ENCODE results near the gene PHLDA3.

The PHLDA3 gene

DNA sequence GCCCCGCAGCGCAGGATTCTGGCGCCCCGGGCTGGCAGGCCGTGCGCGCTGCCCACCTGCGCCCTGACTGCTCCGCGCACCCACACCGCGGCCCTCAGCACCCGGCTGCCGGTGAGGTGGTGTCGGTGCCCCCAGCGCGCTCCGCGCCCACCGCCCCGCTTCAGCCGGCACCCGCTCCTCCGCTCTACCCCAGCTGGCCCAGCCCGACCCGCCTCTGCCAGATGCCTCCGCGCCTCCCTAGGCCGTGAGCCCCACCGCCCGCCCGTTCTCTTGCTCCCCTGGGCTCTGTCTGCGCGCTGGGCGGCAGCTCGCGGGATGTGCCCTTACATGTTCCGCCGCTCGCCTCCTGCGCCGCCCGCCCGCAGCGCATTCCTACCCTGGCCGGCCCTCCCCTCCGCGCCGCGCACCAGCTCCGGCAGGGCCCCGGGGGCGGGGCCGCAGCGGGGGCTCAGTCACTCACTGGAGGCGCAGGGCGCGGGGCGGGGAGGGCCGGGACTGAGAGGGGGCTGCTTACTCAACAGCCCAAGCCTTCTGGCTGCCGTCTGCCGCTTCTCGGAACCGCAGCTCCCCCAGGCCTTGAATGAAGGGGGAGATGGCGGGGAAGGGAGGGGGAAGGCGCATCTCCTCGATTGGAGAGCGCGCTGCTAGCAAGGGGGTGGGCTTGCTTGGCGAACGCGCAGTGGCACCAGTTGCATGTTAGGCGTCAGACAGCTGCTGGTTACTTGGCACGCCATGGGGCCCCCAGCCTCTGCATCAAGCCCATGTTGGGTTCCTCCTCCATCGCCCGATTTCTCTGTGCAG lies at the start of gene PHLDA3:
Gene PHLDA3 (minus strand): TSS at position 345 of the 801 bp plus-strand sequence. CDS start 402 bp downstream, outside the sequence.
- Mint-ChIP-seq H3K4me3 (peak within 1 kb of the TSS; percentile 68), H3K27me3 (peaks cover 59% of the 10 kb centered on the region), H3K27ac (no peak within 1 kb of the TSS), H3K4me1 (ENCODE audit: low read depth) (peaks cover 7% of the 10 kb centered on the region), H3K36me3 (ENCODE audit: low read depth) (no peaks in the 10 kb centered on the region), H3K9me3 (no peaks in the 10 kb centered on the region)
- peak; percentile 59 for DNase-seq

DNA sequence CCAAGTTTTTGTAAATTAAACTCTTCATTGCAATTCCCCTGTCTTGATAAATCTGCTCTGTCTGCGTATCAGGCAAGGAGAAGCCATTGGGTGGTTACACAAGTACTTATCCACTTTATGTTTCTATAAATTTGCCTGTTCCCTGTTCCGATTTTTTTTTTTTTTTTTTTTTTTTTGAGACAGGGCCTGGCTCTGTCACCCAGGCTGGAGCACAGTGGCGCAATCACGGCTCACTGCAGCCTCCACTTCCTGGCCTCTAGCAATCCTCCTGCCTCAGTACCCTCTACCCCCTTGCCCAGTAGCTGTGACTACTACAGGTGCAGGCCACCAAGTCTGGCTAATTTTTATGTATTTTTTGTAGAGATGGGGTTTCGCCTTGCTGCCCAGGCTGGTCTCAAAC lies 49.1 kb upstream of the PHLDA3 start:
- H3K4me3 Mint-ChIP-seq = no peak overlapping the region
- H3K4me1 Mint-ChIP-seq (ENCODE audit: low read depth) = peaks cover 10% of the 10 kb centered on the region
- no peaks in the 10 kb centered on the region for H3K27me3 Mint-ChIP-seq
- DNase-seq = no peak
- H3K9me3 Mint-ChIP-seq = no peaks in the 10 kb centered on the region
- peaks cover 34% of the 10 kb centered on the region for H3K36me3 Mint-ChIP-seq (ENCODE audit: low read depth)
- H3K27ac Mint-ChIP-seq = no peak overlapping the region

DNA sequence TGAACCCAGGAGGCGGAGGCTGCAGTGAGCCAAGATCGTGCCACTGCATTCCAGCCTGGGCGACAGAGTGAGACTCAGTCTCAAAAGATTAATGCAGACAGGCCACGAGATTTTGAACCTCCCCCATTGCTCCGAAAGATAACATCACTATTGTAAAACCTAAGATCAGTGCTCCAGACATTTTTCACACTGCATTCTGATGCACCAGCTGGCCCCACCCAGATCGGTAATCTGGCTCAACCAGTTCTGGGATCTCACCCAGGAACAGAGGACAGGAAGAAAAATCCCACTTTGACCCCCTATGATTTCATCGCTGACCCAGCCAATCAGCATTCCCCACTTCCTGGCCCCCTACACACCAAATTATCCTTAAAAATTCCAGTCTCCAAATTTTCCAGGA lies 48.6 kb upstream of the PHLDA3 start:
- H3K9me3 Mint-ChIP-seq = no peaks in the 10 kb centered on the region
- peaks cover 10% of the 10 kb centered on the region for H3K4me1 Mint-ChIP-seq (ENCODE audit: low read depth)
- peaks cover 33% of the 10 kb centered on the region for H3K36me3 Mint-ChIP-seq (ENCODE audit: low read depth)
- DNase-seq = no peak
- H3K27ac Mint-ChIP-seq = no peak overlapping the region
- no peaks in the 10 kb centered on the region for H3K27me3 Mint-ChIP-seq
- no peak overlapping the region for H3K4me3 Mint-ChIP-seq

- Mint-ChIP-seq H3K9me3 (no peaks in the 10 kb centered on the region), H3K27ac (no peak overlapping the region), H3K4me3 (no peak overlapping the region), H3K4me1 (ENCODE audit: low read depth) (peaks cover 10% of the 10 kb centered on the region), H3K36me3 (ENCODE audit: low read depth) (peaks cover 23% of the 10 kb centered on the region), H3K27me3 (no peaks in the 10 kb centered on the region)
- no peak for DNase-seq
Observed at GRCh38 chr1:201516511-201517127, 47.6 kb upstream of the PHLDA3 start.

- DNase-seq = no peak
- Mint-ChIP-seq H3K4me1 (ENCODE audit: low read depth) (peaks cover 10% of the 10 kb centered on the region), H3K27me3 (no peaks in the 10 kb centered on the region), H3K4me3 (no peak overlapping the region), H3K9me3 (no peaks in the 10 kb centered on the region), H3K36me3 (ENCODE audit: low read depth) (peaks cover 20% of the 10 kb centered on the region), H3K27ac (no peak overlapping the region)
Observed at GRCh38 chr1:201515895-201516294, 46.9 kb upstream of the PHLDA3 start.

- no peak overlapping the region for H3K4me3 Mint-ChIP-seq
- peaks cover 16% of the 10 kb centered on the region for H3K36me3 Mint-ChIP-seq (ENCODE audit: low read depth)
- H3K27ac Mint-ChIP-seq = no peak overlapping the region
- H3K9me3 Mint-ChIP-seq = no peaks in the 10 kb centered on the region
- peaks cover 10% of the 10 kb centered on the region for H3K4me1 Mint-ChIP-seq (ENCODE audit: low read depth)
- H3K27me3 Mint-ChIP-seq = no peaks in the 10 kb centered on the region
- no peak for DNase-seq
Observed at GRCh38 chr1:201515062-201515750, 46.2 kb upstream of the PHLDA3 start.

DNA sequence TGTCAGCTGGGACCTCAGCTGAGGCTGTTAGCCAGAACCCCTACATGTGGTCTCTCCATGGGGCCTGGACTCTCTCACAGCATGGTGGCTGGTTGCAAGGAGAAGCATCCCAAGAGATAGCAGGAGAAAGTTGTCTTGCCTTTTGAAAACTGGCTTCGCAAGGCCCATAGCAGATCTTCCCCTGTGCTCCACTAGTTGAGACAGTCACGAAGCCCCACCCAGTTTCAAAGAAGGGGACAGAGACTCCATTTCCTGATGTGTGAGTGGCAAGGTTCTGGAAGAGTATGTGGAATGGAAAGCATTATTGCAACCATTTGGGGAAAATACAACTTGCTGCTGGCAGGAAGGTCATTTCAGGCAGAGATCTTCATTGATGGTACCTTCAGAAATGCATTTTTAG lies 45.5 kb upstream of the PHLDA3 start:
- Mint-ChIP-seq H3K4me1 (ENCODE audit: low read depth) (peaks cover 10% of the 10 kb centered on the region), H3K27me3 (no peaks in the 10 kb centered on the region), H3K4me3 (no peak overlapping the region), H3K36me3 (ENCODE audit: low read depth) (peaks cover 11% of the 10 kb centered on the region), H3K27ac (no peak overlapping the region), H3K9me3 (no peaks in the 10 kb centered on the region)
- DNase-seq = no peak

DNA sequence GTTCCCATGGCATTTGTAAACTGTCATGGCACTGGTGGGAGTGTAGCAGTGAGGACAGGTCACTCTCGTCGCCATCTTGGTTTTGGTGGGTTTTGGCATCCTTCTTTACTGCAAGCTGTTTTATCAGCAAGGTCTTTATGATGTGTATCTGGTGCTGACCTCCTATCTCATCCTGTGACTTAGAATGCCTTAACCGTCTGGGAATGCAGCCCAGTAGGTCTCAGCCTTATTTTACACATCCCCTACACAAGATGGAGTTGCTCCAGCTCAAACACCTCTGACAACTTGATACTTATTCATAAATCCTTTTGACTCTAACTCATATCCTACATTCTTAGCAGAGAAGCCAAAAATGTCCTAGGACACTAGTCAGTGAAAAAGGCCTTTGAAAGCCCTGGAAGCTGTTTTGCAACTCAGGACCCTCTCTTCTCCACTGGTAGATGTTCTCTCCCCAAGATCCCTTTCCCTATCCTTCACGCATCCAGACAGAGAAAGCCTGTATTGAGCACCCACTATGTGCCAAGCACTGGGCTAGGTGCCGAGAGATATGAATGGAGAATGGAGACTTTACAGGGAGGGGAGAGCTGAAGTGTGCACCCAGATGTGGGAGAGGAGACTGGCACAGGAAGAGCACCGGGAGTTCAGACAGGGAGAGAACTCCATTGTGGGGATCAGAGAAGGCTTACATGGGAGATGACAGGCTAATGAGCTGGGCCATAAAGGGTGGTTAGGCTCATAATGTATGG lies 44.7 kb upstream of the PHLDA3 start:
- Mint-ChIP-seq H3K4me1 (ENCODE audit: low read depth) (peaks cover 13% of the 10 kb centered on the region), H3K4me3 (no peak overlapping the region), H3K27ac (no peak overlapping the region), H3K27me3 (no peaks in the 10 kb centered on the region), H3K36me3 (ENCODE audit: low read depth) (peaks cover 8% of the 10 kb centered on the region), H3K9me3 (no peaks in the 10 kb centered on the region)
- DNase-seq = no peak

DNA sequence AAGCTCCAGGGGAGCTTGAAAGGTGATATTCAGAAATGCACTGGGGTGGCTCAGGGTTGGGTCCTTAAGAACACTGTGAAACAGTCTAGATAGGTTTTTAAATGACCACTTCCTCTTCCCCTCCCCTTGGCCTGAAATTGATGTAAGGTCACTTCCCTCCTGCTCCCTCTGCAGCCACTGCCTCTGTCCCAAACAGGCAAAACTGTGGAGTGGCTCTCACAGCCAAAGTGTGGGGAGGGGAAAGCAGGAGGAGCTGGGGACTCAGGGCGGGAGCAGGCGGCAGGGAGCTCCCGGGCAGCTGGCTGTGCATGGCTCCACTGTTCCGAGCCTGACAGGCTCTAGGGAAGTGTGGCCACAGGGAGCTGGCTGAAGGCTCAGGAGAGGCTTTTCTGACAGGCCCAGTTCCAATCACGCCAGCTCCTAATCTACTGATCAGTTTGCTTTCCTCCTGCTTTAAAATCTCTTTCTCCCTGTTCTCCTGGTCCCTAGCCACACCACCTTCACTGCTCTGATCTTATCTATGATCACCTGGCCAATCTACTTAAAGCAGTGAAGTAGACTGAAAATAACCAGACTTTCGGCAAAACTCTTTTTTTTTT lies 43.1 kb upstream of the PHLDA3 start:
- DNase-seq = no peak
- Mint-ChIP-seq H3K9me3 (no peaks in the 10 kb centered on the region), H3K4me3 (no peak overlapping the region), H3K4me1 (ENCODE audit: low read depth) (peaks cover 23% of the 10 kb centered on the region), H3K27ac (no peak overlapping the region), H3K27me3 (no peaks in the 10 kb centered on the region), H3K36me3 (ENCODE audit: low read depth) (peaks cover 6% of the 10 kb centered on the region)

DNA sequence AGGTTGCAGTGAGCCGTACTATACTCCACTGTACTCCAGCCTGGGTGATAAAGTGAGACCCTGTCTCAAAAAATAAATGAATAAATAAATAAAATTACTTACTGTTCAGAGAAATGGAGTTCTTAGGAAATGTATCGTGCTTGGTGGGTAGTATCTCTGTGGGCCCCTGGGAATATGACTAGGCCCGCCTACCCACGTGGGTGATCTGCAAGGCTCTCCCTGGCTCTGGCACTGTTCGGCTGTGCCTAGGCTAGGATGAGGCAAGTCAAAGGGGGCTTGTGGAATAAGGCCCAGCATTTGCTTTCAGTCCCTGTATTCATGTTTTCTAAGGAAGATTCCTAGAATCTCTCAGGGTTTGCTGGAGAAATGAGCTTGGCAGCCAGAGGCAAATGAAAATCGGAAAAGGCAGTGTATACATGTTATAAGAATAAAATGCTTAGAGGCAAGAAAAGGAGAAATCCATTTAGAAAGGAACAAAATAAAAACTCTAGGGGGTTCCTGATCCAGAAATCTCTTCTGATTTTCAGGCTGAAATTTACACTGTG lies 42.5 kb upstream of the PHLDA3 start:
- Mint-ChIP-seq H3K27ac (no peak overlapping the region), H3K4me3 (no peak overlapping the region), H3K27me3 (no peaks in the 10 kb centered on the region), H3K36me3 (ENCODE audit: low read depth) (peaks cover 9% of the 10 kb centered on the region), H3K4me1 (ENCODE audit: low read depth) (peaks cover 23% of the 10 kb centered on the region), H3K9me3 (no peaks in the 10 kb centered on the region)
- no peak for DNase-seq

- Mint-ChIP-seq H3K36me3 (ENCODE audit: low read depth) (peaks cover 12% of the 10 kb centered on the region), H3K27me3 (no peaks in the 10 kb centered on the region), H3K4me1 (ENCODE audit: low read depth) (peaks cover 25% of the 10 kb centered on the region), H3K27ac (no peak overlapping the region), H3K4me3 (no peak overlapping the region), H3K9me3 (no peaks in the 10 kb centered on the region)
- DNase-seq = no peak
Observed at GRCh38 chr1:201510734-201511133, 41.7 kb upstream of the PHLDA3 start.

GRCh38 chr1:201509601-201510374 lies 40.8 kb upstream of the PHLDA3 start:
- H3K36me3 Mint-ChIP-seq (ENCODE audit: low read depth) = peaks cover 13% of the 10 kb centered on the region
- H3K4me3 Mint-ChIP-seq = no peak overlapping the region
- no peak overlapping the region for H3K27ac Mint-ChIP-seq
- no peak for DNase-seq
- no peaks in the 10 kb centered on the region for H3K9me3 Mint-ChIP-seq
- peaks cover 29% of the 10 kb centered on the region for H3K4me1 Mint-ChIP-seq (ENCODE audit: low read depth)
- no peaks in the 10 kb centered on the region for H3K27me3 Mint-ChIP-seq

- no peak overlapping the region for H3K4me3 Mint-ChIP-seq
- no peak overlapping the region for H3K27ac Mint-ChIP-seq
- DNase-seq = no peak
- H3K27me3 Mint-ChIP-seq = no peaks in the 10 kb centered on the region
- H3K9me3 Mint-ChIP-seq = no peaks in the 10 kb centered on the region
- H3K36me3 Mint-ChIP-seq (ENCODE audit: low read depth) = peaks cover 14% of the 10 kb centered on the region
- H3K4me1 Mint-ChIP-seq (ENCODE audit: low read depth) = peaks cover 36% of the 10 kb centered on the region
Observed at GRCh38 chr1:201508809-201509208, 39.8 kb upstream of the PHLDA3 start.

Measured in activated T-cell treated with anti-CD3 and anti-CD28 coated beads, Interleukin-2, amount 50 U/mL, for 24 hours (primary cell).